WTC11 (cell line): Measurements from ENCODE around the gene PALD1. TPM values are rescaled to one million over a fixed set of nuclear protein-coding genes. Genes with fewer than 3 reads are reported as not detected.

ENCODE experiments used
- ATAC-seq: fragments of 200-7000 bp; cut with Tn5 transposase; 2 replicates; pipeline ENCODE4 v1.10.0; 2021; ENCODE audit warnings: mild to moderate bottlenecking, moderate library complexity
- CTCF ChIA-PET: fragments of 300-600 bp; sonication (Branson Sonifier 250); formaldehyde crosslinking; loops from one replicate; lab custom pipeline; 2021; ENCODE audit warnings: antibody characterized with exemption; lab: Charles Lee
- POLR2A ChIA-PET: fragments of 350-600 bp; sonication (Branson Sonifier 250); formaldehyde crosslinking; loops from one replicate; lab custom pipeline; 2021; ENCODE audit warnings: antibody characterized with exemption; lab: Charles Lee
- DNase-seq: peaks from one replicate; pipeline ENCODE4 v3.0.0; 2021; ENCODE audit warnings: low spot score
- H3K27ac Mint-ChIP-seq: 2 replicates; pipeline ENCODE4 v1.8.0; 2021; ENCODE audit warnings: mixed read lengths
- H3K27me3 Mint-ChIP-seq: 2 replicates; pipeline ENCODE4 v1.8.0; 2021; ENCODE audit warnings: low read depth, mild to moderate bottlenecking, moderate library complexity, mixed read lengths
- H3K36me3 Mint-ChIP-seq: 2 replicates; pipeline ENCODE4 v1.8.0; 2021; ENCODE audit warnings: mixed read lengths
- H3K4me1 Mint-ChIP-seq: 2 replicates; pipeline ENCODE4 v1.8.0; 2022; ENCODE audit warnings: mixed read lengths
- H3K4me3 Mint-ChIP-seq: 2 replicates; pipeline ENCODE4 v1.8.0; 2021; ENCODE audit warnings: mild to moderate bottlenecking, moderate library complexity, mixed read lengths
- H3K9me3 Mint-ChIP-seq: 2 replicates; pipeline ENCODE4 v1.8.0; 2021; ENCODE audit warnings: mixed read lengths
- AR ChIP-seq: fragments of 250-450 bp; sonication (Bioruptor Pico); IDR thresholded peaks from 2 replicates; pipeline ENCODE4 v1.9.0; 2021; ENCODE audit warnings: mild to moderate bottlenecking
- CBFB ChIP-seq: sonication (generic); formaldehyde crosslinking; IDR thresholded peaks from 2 replicates; pipeline ENCODE4 v1.8.1; 2022; ENCODE audit warnings: mild to moderate bottlenecking, low read depth, missing genetic modification reagents
- ELF4 ChIP-seq: sonication (generic); formaldehyde crosslinking; IDR thresholded peaks from 2 replicates; pipeline ENCODE4 v1.8.1; 2022; ENCODE audit warnings: low read depth, mild to moderate bottlenecking, moderate library complexity, missing genetic modification reagents
- FOXJ3 ChIP-seq: sonication (generic); formaldehyde crosslinking; IDR thresholded peaks from 2 replicates; pipeline ENCODE4 v1.9.0; 2021; ENCODE audit warnings: missing genetic modification reagents, mild to moderate bottlenecking, borderline replicate concordance
- FOXK1 ChIP-seq: sonication (generic); formaldehyde crosslinking; IDR thresholded peaks from 2 replicates; pipeline ENCODE4 v1.8.0; 2022; ENCODE audit warnings: mild to moderate bottlenecking, moderate library complexity, missing genetic modification reagents
- GRHL2 ChIP-seq: fragments of 250-450 bp; sonication (Bioruptor Pico); IDR thresholded peaks from 2 replicates; pipeline ENCODE4 v1.8.0; 2022; ENCODE audit warnings: mild to moderate bottlenecking, moderate library complexity; ENCODE audit not compliant: insufficient replicate concordance, severe bottlenecking
- OVOL2 ChIP-seq: fragments of 250-450 bp; sonication (Bioruptor Pico); IDR thresholded peaks from 2 replicates; pipeline ENCODE4 v1.9.0; 2021; ENCODE audit warnings: mild to moderate bottlenecking, borderline replicate concordance
- RELA ChIP-seq: sonication (generic); formaldehyde crosslinking; IDR thresholded peaks from 2 replicates; pipeline ENCODE4 v1.8.1; 2022; ENCODE audit warnings: missing genetic modification reagents, mild to moderate bottlenecking, borderline replicate concordance
- SMAD4 ChIP-seq: sonication (generic); formaldehyde crosslinking; IDR thresholded peaks from 2 replicates; pipeline ENCODE4 v1.8.0; 2022; ENCODE audit warnings: mild to moderate bottlenecking, missing genetic modification reagents
- SOX15 ChIP-seq: fragments of 250-450 bp; sonication (Bioruptor Pico); IDR thresholded peaks from 2 replicates; pipeline ENCODE4 v1.9.0; 2021; ENCODE audit warnings: mild to moderate bottlenecking
- TCF7 ChIP-seq: sonication (generic); formaldehyde crosslinking; IDR thresholded peaks from 2 replicates; pipeline ENCODE4 v1.8.0; 2022; ENCODE audit warnings: mild to moderate bottlenecking, low read depth, missing genetic modification reagents, moderate library complexity
- TEAD4 ChIP-seq: sonication (generic); formaldehyde crosslinking; IDR thresholded peaks from 2 replicates; pipeline ENCODE4 v1.8.0; 2022; ENCODE audit warnings: mild to moderate bottlenecking, missing genetic modification reagents
- ZNF263 ChIP-seq: sonication (generic); formaldehyde crosslinking; IDR thresholded peaks from 2 replicates; pipeline ENCODE4 v1.8.1; 2022; ENCODE audit warnings: low read depth, mild to moderate bottlenecking, moderate library complexity, missing genetic modification reagents
- ZNF317 ChIP-seq: sonication (generic); formaldehyde crosslinking; IDR thresholded peaks from 2 replicates; pipeline ENCODE4 v1.8.1; 2023; ENCODE audit warnings: low read depth, mild to moderate bottlenecking, moderate library complexity, missing genetic modification reagents, borderline replicate concordance
- ZNF416 ChIP-seq: fragments of 250-450 bp; sonication (Bioruptor Pico); IDR thresholded peaks from 2 replicates; pipeline ENCODE4 v1.9.0; 2021; ENCODE audit warnings: mild to moderate bottlenecking, inconsistent platforms
- total RNA-seq: library from RNA; stranded (reverse); gene quantifications from 3 replicates; pipeline ENCODE4 v1.2.3, GENCODE V29; 2021
- TF ChIP-seq, protein P1 (sequence below): fragments of 250-450 bp; sonication (Bioruptor Pico); IDR thresholded peaks from 2 replicates; pipeline ENCODE4 v1.8.0; 2021; ENCODE audit warnings: mild to moderate bottlenecking
- TF ChIP-seq, protein P2 (sequence below): fragments of 250-450 bp; sonication (Bioruptor Pico); conservative IDR thresholded peaks from 2 replicates; pipeline ENCODE4 v1.9.0; 2021; ENCODE audit warnings: mild to moderate bottlenecking
- TF ChIP-seq, protein P3 (sequence below): sonication (generic); formaldehyde crosslinking; IDR thresholded peaks from 2 replicates; pipeline ENCODE4 v1.8.1; 2023; ENCODE audit warnings: mild to moderate bottlenecking, moderate library complexity, missing genetic modification reagents
- TF ChIP-seq, protein P4 (sequence below): sonication (generic); formaldehyde crosslinking; IDR thresholded peaks from 2 replicates; pipeline ENCODE4 v1.8.1; 2022; ENCODE audit warnings: low read depth, mild to moderate bottlenecking, moderate library complexity, missing genetic modification reagents, borderline replicate concordance
- TF ChIP-seq, protein P5 (sequence below): sonication (generic); formaldehyde crosslinking; IDR thresholded peaks from 2 replicates; pipeline ENCODE4 v1.8.1; 2023; ENCODE audit warnings: mild to moderate bottlenecking, missing genetic modification reagents, moderate library complexity

The PALD1 gene
- total RNA-seq, 1 experiment from 2014 or later, result 43.6 TPM

GRCh38 chr10:70594161-70594560, 115.6 kb downstream of the PALD1 start:
- ChIA-PET POLR2A (interaction anchor here (0.6 kb wide), 1 partner anchor 17 kb away, joined by 3 read pairs; no protein-coding TSS in a partner anchor), CTCF (interaction anchor here (1.7 to 2.8 kb wide), 2 partner anchors 9 to 35 kb away, joined by 6 to 7 read pairs; no protein-coding TSS in a partner anchor)
- TF ChIP-seq ZNF317 (CRISPR knock-in tag) (no peak), FOXJ3 (CRISPR knock-in tag) (no peak), CBFB (no peak), TCF7 (CRISPR knock-in tag) (no peak), ZNF263 (CRISPR knock-in tag) (no peak), SMAD4 (CRISPR knock-in tag) (no peak), SOX15 (CRISPR knock-in tag) (no peak), RELA (CRISPR knock-in tag) (no peak), ZNF416 (CRISPR knock-in tag) (no peak), ELF4 (CRISPR knock-in tag) (no peak), FOXK1 (no peak)
- TF ChIP-seq, protein P1, sequence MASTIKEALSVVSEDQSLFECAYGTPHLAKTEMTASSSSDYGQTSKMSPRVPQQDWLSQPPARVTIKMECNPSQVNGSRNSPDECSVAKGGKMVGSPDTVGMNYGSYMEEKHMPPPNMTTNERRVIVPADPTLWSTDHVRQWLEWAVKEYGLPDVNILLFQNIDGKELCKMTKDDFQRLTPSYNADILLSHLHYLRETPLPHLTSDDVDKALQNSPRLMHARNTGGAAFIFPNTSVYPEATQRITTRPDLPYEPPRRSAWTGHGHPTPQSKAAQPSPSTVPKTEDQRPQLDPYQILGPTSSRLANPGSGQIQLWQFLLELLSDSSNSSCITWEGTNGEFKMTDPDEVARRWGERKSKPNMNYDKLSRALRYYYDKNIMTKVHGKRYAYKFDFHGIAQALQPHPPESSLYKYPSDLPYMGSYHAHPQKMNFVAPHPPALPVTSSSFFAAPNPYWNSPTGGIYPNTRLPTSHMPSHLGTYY, result no peak
- TF ChIP-seq, protein P2, sequence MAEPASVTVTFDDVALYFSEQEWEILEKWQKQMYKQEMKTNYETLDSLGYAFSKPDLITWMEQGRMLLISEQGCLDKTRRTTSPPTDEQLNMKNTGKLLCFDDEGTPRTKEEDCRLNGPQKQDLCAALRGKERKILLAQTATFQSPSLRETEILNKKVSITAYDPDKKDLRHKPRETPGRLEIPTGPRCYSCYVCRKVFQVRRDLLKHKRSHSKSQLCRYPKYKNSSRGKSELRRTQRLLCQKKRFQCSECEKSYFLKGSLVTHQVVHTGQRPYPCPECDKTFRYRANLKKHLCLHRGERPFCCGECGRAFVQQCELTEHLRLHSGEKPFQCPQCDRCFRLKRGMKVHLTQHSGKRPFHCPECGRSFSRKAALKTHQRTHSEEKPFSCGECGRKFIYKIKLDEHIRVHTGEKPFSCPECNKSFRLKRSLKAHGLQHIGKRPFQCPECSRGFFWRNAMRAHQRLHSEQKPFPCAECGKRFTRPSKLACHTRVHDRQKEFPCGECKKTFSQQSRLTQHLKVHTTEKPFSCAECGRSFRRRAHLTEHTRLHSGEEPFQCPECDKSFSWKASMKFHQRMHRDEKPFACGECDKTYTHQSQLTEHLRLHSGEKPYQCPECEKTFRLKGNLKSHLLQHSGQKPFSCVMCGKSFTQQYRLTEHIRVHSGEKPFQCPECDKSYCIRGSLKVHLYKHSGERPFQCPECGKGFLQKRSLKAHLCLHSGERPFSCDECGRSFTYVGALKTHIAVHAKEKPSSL, result no peak
- TF ChIP-seq, protein P3, sequence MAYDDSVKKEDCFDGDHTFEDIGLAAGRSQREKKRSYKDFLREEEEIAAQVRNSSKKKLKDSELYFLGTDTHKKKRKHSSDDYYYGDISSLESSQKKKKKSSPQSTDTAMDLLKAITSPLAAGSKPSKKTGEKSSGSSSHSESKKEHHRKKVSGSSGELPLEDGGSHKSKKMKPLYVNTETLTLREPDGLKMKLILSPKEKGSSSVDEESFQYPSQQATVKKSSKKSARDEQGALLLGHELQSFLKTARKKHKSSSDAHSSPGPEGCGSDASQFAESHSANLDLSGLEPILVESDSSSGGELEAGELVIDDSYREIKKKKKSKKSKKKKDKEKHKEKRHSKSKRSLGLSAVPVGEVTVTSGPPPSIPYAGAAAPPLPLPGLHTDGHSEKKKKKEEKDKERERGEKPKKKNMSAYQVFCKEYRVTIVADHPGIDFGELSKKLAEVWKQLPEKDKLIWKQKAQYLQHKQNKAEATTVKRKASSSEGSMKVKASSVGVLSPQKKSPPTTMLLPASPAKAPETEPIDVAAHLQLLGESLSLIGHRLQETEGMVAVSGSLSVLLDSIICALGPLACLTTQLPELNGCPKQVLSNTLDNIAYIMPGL (CRISPR knock-in tag), result no peak
- TF ChIP-seq, protein P4, sequence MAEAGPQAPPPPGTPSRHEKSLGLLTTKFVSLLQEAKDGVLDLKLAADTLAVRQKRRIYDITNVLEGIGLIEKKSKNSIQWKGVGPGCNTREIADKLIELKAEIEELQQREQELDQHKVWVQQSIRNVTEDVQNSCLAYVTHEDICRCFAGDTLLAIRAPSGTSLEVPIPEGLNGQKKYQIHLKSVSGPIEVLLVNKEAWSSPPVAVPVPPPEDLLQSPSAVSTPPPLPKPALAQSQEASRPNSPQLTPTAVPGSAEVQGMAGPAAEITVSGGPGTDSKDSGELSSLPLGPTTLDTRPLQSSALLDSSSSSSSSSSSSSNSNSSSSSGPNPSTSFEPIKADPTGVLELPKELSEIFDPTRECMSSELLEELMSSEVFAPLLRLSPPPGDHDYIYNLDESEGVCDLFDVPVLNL (CRISPR knock-in tag), result no peak
- TF ChIP-seq, protein P5, sequence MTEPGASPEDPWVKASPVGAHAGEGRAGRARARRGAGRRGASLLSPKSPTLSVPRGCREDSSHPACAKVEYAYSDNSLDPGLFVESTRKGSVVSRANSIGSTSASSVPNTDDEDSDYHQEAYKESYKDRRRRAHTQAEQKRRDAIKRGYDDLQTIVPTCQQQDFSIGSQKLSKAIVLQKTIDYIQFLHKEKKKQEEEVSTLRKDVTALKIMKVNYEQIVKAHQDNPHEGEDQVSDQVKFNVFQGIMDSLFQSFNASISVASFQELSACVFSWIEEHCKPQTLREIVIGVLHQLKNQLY (CRISPR knock-in tag), result no peak
- H3K9me3 Mint-ChIP-seq, result no peaks in the 10 kb centered on the region
- no peak for ATAC-seq
- H3K27ac Mint-ChIP-seq, result no peak overlapping the region
- no peak for DNase-seq
- H3K36me3 Mint-ChIP-seq, result no peaks in the 10 kb centered on the region
- no peaks in the 10 kb centered on the region; the same call in 1 of the 2 replicates for H3K27me3 Mint-ChIP-seq
- peaks cover 15% of the 10 kb centered on the region for H3K4me1 Mint-ChIP-seq
- no peak overlapping the region for H3K4me3 Mint-ChIP-seq

DNA sequence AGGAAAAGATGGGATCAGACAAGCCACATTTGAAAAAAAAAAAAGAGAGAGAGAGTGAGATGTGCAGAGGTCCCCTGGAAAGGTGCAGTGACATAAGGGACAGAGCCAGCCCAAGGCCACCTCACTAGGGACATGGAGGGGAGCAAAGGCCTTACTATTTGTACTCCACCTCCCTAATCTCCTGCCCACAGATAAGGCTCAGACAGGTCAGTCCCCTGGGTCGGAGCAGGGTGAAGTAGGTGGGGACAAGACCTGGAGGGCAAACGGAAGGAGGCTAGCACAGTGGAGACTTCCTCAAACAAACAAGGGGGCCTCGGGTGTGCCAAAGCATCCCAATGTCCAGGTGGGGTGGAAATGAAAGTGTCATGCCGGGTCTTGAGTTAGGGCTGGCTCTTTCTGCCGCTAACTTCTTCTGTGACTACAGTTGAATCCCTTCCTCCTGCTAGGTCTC, 117.0 kb downstream of the PALD1 start:
- ChIA-PET CTCF (interaction anchor here (2.8 kb wide), 1 partner anchor 37 kb away, joined by 7 read pairs; no protein-coding TSS in a partner anchor), POLR2A (no interaction called here)
- TF ChIP-seq OVOL2 (CRISPR knock-in tag) (no peak), TCF7 (CRISPR knock-in tag) (no peak), AR (CRISPR knock-in tag) (no peak), TEAD4 (CRISPR knock-in tag) (no peak), GRHL2 (no peak)
- DNase-seq (no peak), ATAC-seq (no peak)
- Mint-ChIP-seq H3K4me3 (no peak overlapping the region), H3K27me3 (no peaks in the 10 kb centered on the region; the same call in 1 of the 2 replicates), H3K9me3 (no peaks in the 10 kb centered on the region), H3K27ac (no peak overlapping the region), H3K4me1 (peaks cover 15% of the 10 kb centered on the region), H3K36me3 (no peaks in the 10 kb centered on the region)
